Measurements from ENCODE around the gene PERM1.

The PERM1 gene

GRCh38 chr1:933603-933940 is 48.3 kb downstream of the PERM1 start:
- Histone ChIP-seq H3K9ac (ENCODE audit: low read length) (no peak overlapping the region), H3K9me3 (ENCODE audit: control insufficient read depth, low read length) (no peaks in the 10 kb centered on the region), H3K27me3 (ENCODE audit: control insufficient read depth, insufficient read depth, low read length) (peaks cover 63% of the 10 kb centered on the region), H3K36me3 (ENCODE audit: control insufficient read depth, insufficient read depth, low read length) (no peaks in the 10 kb centered on the region), H3K4me3 (ENCODE audit: low read length) (no peak overlapping the region), H3K4me1 (ENCODE audit: control insufficient read depth, insufficient read depth, low read length) (peaks cover 31% of the 10 kb centered on the region)

DNA sequence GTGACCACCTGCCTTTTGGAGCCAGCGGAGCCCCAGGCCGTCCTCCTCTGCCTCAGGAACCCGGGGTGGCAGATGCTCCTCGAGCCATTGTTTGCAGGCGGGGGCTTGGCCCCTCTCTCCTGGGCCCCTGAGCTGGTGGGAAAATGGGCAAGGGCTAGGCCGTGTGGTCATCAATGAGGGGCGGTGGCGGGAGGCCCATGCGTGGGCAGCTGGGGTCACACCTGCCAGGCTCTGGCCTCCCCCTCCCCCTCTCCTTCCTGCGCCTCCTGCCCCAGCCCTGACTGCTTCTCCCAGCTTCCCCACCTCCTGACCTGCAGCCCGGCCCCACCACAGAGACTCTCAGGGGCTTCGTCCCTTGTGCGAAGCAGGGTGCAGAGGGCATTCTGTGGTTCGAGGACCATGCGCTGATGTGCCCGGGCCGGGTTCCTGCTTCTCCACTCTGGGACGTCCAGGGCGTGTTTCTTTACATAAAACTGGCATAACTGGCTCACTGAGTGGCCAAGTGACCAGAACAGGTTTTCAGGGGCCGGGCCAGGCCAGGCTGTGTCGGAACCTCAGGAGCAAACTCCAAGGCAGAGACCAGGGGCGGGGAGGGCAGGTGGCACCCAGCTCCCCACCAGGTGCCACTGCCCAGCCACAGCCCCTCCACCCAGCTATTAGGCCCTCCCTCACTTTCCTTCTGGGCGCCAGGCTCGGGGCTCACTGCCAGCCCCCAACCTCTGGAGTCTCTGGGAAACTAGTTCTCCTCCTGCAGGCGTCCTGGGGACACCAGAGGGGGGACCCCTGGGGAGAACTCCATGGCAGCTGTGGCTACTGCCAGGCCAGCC is 48.9 kb downstream of the PERM1 start:
- Histone ChIP-seq H3K4me1 (ENCODE audit: control insufficient read depth, insufficient read depth, low read length) (peaks cover 30% of the 10 kb centered on the region), H3K9ac (ENCODE audit: low read length) (no peak overlapping the region), H3K9me3 (ENCODE audit: control insufficient read depth, low read length) (no peaks in the 10 kb centered on the region), H3K4me3 (ENCODE audit: low read length) (no peak overlapping the region), H3K27me3 (ENCODE audit: control insufficient read depth, insufficient read depth, low read length) (peaks cover 65% of the 10 kb centered on the region), H3K36me3 (ENCODE audit: control insufficient read depth, insufficient read depth, low read length) (no peaks in the 10 kb centered on the region)

GRCh38 chr1:932173-932510 is 49.8 kb downstream of the PERM1 start:
- H3K9ac ChIP-seq (ENCODE audit: low read length) = no peak overlapping the region
- peaks cover 70% of the 10 kb centered on the region for H3K27me3 ChIP-seq (ENCODE audit: control insufficient read depth, insufficient read depth, low read length)
- H3K36me3 ChIP-seq (ENCODE audit: control insufficient read depth, insufficient read depth, low read length) = no peaks in the 10 kb centered on the region
- no peaks in the 10 kb centered on the region for H3K9me3 ChIP-seq (ENCODE audit: control insufficient read depth, low read length)
- no peak overlapping the region for H3K4me3 ChIP-seq (ENCODE audit: low read length)
- peaks cover 28% of the 10 kb centered on the region for H3K4me1 ChIP-seq (ENCODE audit: control insufficient read depth, insufficient read depth, low read length)

- no peaks in the 10 kb centered on the region for H3K9me3 ChIP-seq (ENCODE audit: control insufficient read depth, low read length)
Observed at GRCh38 chr1:931380-932172, 50.3 kb downstream of the PERM1 start.

DNA sequence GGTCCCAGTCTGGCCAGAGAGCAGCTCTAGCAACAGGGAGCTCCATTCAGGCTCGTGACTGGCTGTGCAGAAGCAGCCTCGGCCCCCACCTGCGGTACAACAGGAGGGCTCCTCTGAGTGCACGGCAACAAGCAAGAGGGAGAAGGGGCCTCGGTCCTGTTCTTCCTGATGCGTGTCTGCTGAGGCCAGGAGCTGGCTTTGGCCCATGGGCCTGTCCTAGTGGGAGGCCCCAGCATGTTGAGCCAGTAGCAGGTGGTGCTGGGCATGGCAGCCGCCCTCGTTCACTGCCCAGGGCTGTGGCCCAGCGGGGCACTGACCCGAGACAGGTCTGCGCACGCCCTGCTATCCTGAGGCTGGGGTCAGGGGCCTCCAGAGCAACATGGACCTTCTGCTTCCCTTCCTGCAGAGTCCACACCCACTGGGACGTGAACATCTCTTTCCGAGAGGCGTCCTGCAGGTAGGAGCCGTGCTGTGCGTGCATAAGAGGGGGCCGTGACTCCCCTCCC is 51.2 kb downstream of the PERM1 start:
- Histone ChIP-seq H3K36me3 (ENCODE audit: control insufficient read depth, insufficient read depth, low read length) (no peaks in the 10 kb centered on the region), H3K27me3 (ENCODE audit: control insufficient read depth, insufficient read depth, low read length) (peaks cover 71% of the 10 kb centered on the region), H3K9me3 (ENCODE audit: control insufficient read depth, low read length) (no peaks in the 10 kb centered on the region), H3K4me3 (ENCODE audit: low read length) (no peak overlapping the region), H3K9ac (ENCODE audit: low read length) (no peak overlapping the region), H3K4me1 (ENCODE audit: control insufficient read depth, insufficient read depth, low read length) (peaks cover 29% of the 10 kb centered on the region)

More at GRCh38 chr1:931380-932172, 50.3 kb downstream of the PERM1 start:
- Histone ChIP-seq H3K4me1 (ENCODE audit: control insufficient read depth, insufficient read depth, low read length) (peaks cover 28% of the 10 kb centered on the region), H3K36me3 (ENCODE audit: control insufficient read depth, insufficient read depth, low read length) (no peaks in the 10 kb centered on the region), H3K9ac (ENCODE audit: low read length) (no peak overlapping the region), H3K4me3 (ENCODE audit: low read length) (no peak overlapping the region), H3K27me3 (ENCODE audit: control insufficient read depth, insufficient read depth, low read length) (peaks cover 71% of the 10 kb centered on the region)

DNA sequence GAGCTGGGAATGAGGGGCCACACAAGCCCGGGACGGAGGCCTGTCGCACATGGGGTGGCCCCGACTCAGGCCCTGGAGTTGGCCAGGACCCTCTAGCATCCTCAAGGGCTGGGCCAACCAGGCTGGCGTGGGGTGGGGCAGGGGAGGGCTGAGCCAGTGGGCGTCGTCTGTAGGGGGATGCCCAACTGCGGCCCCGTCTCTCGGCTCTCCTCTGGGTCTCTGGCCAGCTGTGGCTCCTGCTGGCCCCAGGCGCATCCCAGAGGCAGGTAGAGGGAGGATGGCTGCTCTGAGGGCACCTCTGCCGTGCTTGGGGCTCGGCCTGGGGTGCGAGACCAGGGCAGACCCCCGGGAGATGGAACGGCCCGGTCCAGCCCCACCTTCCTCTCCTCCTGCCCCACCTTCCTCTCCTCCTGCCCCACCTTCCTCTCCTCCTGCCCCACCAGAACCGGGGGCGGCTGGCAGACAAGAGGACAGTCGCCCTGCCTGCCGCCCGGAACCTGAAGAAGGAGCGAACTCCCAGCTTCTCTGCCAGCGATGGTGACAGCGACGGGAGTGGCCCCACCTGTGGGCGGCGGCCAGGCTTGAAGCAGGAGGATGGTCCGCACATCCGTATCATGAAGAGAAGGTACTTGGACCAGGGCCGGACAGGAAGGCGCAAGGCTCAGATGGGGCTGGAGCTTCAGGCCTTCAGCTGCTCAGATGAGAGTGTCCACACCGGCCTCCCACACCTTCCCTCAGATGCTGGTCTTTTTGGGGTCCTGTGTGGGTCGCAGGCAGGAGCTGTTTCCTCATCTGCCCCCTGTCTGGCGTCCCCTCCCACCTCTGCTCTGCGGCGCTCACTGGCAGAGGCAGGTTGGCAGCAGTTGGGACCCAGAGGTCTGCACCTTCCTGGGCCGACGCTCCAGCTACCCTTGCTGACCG is 51.9 kb downstream of the PERM1 start:
- H3K9me3 ChIP-seq (ENCODE audit: control insufficient read depth, low read length) = no peaks in the 10 kb centered on the region
- H3K36me3 ChIP-seq (ENCODE audit: control insufficient read depth, insufficient read depth, low read length) = no peaks in the 10 kb centered on the region
- H3K4me3 ChIP-seq (ENCODE audit: low read length) = no peak overlapping the region
- peaks cover 69% of the 10 kb centered on the region for H3K27me3 ChIP-seq (ENCODE audit: control insufficient read depth, insufficient read depth, low read length)
- H3K9ac ChIP-seq (ENCODE audit: low read length) = no peak overlapping the region
- peaks cover 23% of the 10 kb centered on the region for H3K4me1 ChIP-seq (ENCODE audit: control insufficient read depth, insufficient read depth, low read length)

- Histone ChIP-seq H3K9ac (ENCODE audit: low read length) (no peak overlapping the region), H3K9me3 (ENCODE audit: control insufficient read depth, low read length) (no peaks in the 10 kb centered on the region), H3K4me1 (ENCODE audit: control insufficient read depth, insufficient read depth, low read length) (peaks cover 27% of the 10 kb centered on the region), H3K27me3 (ENCODE audit: control insufficient read depth, insufficient read depth, low read length) (peaks cover 73% of the 10 kb centered on the region), H3K36me3 (ENCODE audit: control insufficient read depth, insufficient read depth, low read length) (no peaks in the 10 kb centered on the region), H3K4me3 (ENCODE audit: low read length) (no peak overlapping the region)
Observed at GRCh38 chr1:928825-929661, 52.9 kb downstream of the PERM1 start.

DNA sequence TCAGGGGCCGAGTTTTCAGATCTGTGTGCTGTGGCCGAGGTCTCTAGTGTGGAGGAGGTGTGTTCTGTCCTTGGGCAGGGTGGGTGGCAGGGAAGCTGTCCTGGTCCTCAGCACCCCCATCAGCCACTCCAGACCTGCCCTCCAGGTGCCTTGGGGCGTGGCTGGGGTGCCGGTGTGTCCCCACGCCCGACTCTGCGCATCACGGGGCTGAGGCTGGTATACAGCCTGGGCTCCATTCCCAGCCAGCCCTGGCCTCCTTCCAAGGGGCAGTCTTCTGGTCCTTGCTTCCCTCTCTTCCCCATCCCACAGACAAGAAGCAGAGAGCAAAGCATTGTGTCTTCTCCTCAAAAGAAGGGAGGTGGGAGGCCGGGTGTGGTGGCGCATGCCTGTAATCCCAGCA is 54.1 kb downstream of the PERM1 start:
- H3K27me3 ChIP-seq (ENCODE audit: control insufficient read depth, insufficient read depth, low read length) = peaks cover 71% of the 10 kb centered on the region

GRCh38 chr1:927234-927633 is 54.7 kb downstream of the PERM1 start:
- Histone ChIP-seq H3K4me3 (ENCODE audit: low read length) (no peak overlapping the region), H3K9ac (ENCODE audit: low read length) (no peak overlapping the region), H3K27me3 (ENCODE audit: control insufficient read depth, insufficient read depth, low read length) (peaks cover 71% of the 10 kb centered on the region), H3K36me3 (ENCODE audit: control insufficient read depth, insufficient read depth, low read length) (no peaks in the 10 kb centered on the region), H3K9me3 (ENCODE audit: control insufficient read depth, low read length) (no peaks in the 10 kb centered on the region), H3K4me1 (ENCODE audit: control insufficient read depth, insufficient read depth, low read length) (peaks cover 19% of the 10 kb centered on the region)

More for the DNA sequence above, 54.1 kb downstream of the PERM1 start:
- no peak overlapping the region for H3K4me3 ChIP-seq (ENCODE audit: low read length)
- peaks cover 24% of the 10 kb centered on the region for H3K4me1 ChIP-seq (ENCODE audit: control insufficient read depth, insufficient read depth, low read length)
- H3K9me3 ChIP-seq (ENCODE audit: control insufficient read depth, low read length) = no peaks in the 10 kb centered on the region
- H3K36me3 ChIP-seq (ENCODE audit: control insufficient read depth, insufficient read depth, low read length) = no peaks in the 10 kb centered on the region
- H3K9ac ChIP-seq (ENCODE audit: low read length) = no peak overlapping the region

DNA sequence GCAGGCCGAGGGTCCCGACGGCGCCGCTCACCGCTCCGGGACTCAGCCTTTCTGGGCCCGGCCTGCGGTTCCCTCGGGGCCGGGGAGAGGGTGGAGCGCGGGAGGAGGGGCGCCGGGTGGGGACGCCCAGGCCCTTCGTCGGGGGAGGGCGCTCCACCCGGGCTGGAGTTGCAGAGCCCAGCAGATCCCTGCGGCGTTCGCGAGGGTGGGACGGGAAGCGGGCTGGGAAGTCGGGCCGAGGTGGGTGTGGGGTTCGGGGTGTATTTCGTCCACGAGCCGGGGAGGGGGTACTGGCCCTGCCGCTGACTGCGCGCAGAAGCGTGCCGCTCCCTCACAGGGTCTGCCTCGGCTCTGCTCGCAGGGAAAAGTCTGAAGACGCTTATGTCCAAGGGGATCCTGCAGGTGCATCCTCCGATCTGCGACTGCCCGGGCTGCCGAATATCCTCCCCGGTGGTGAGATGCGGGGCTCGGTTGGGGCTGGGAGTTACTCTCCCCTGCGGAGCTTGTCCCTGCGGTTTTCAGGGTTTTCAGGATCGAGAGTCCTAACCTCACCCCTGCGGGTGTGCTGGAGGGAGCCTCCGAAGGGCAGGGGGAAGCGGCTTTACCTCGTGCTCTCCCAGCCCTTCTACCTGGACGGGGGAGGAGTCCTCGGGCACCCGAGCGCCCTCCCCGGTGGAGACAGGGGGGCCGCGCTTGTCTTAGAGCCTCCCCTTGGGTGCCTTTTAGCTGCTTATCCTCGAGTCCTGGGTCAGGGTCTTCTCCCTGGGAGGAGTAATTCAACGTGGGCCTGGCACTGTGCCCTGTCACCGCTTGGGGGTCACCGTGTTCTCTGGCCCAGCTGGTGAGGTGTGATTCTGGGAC is 56.1 kb downstream of the PERM1 start:
- Histone ChIP-seq H3K4me3 (ENCODE audit: low read length) (no peak overlapping the region), H3K27me3 (ENCODE audit: control insufficient read depth, insufficient read depth, low read length) (peaks cover 80% of the 10 kb centered on the region), H3K4me1 (ENCODE audit: control insufficient read depth, insufficient read depth, low read length) (peaks cover 27% of the 10 kb centered on the region), H3K36me3 (ENCODE audit: control insufficient read depth, insufficient read depth, low read length) (no peaks in the 10 kb centered on the region), H3K9ac (ENCODE audit: low read length) (no peak overlapping the region), H3K9me3 (ENCODE audit: control insufficient read depth, low read length) (no peaks in the 10 kb centered on the region)

All from mucosa of stomach (tissue), 1 donor.